ENCODE measurements around the gene FRMD4A.

- no peak for TF ChIP-seq EZH2 (IDR thresholded peaks at IDR 0.05)
- TF ChIP-seq, protein P1, sequence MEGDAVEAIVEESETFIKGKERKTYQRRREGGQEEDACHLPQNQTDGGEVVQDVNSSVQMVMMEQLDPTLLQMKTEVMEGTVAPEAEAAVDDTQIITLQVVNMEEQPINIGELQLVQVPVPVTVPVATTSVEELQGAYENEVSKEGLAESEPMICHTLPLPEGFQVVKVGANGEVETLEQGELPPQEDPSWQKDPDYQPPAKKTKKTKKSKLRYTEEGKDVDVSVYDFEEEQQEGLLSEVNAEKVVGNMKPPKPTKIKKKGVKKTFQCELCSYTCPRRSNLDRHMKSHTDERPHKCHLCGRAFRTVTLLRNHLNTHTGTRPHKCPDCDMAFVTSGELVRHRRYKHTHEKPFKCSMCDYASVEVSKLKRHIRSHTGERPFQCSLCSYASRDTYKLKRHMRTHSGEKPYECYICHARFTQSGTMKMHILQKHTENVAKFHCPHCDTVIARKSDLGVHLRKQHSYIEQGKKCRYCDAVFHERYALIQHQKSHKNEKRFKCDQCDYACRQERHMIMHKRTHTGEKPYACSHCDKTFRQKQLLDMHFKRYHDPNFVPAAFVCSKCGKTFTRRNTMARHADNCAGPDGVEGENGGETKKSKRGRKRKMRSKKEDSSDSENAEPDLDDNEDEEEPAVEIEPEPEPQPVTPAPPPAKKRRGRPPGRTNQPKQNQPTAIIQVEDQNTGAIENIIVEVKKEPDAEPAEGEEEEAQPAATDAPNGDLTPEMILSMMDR (IDR thresholded peaks at IDR 0.05): no peak
Observed at GRCh38 chr10:14241196-14241595, 89.5 kb downstream of the FRMD4A start.

All from neural progenitor cell (in vitro differentiated cells).